ENCODE data around the gene CAND2.

The CAND2 gene

DNA sequence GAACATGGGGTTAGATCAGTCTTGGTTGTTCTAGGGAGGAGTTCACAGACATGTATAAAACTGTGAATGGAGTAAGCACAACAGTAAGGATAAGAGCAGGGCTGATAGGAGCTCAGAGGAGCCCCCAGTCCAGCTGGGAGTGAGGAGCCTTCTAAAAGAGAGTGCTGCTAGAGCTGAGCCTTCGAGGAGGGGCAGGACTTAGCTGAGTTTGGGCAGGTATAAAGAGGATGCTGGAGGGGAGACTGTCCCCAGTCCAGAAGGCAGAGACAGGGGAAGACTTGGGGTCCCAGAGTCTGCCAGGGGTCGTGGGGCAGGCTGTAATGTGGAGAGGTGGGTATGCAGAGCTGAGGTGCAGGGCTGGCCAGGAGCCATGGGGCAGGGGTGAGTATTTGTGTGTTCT is 12.1 kb downstream of the CAND2 start:
- no peaks in the 10 kb centered on the region for H3K9me3 Mint-ChIP-seq
- no peak for ATAC-seq
- no peak for DNase-seq
- H3K36me3 Mint-ChIP-seq (ENCODE audit: low read depth), result no peaks in the 10 kb centered on the region
- H3K4me3 Mint-ChIP-seq, result no peak overlapping the region
- peaks cover 9% of the 10 kb centered on the region for H3K4me1 Mint-ChIP-seq
- H3K27me3 Mint-ChIP-seq, result no peaks in the 10 kb centered on the region
- no peak overlapping the region for H3K27ac Mint-ChIP-seq

DNA sequence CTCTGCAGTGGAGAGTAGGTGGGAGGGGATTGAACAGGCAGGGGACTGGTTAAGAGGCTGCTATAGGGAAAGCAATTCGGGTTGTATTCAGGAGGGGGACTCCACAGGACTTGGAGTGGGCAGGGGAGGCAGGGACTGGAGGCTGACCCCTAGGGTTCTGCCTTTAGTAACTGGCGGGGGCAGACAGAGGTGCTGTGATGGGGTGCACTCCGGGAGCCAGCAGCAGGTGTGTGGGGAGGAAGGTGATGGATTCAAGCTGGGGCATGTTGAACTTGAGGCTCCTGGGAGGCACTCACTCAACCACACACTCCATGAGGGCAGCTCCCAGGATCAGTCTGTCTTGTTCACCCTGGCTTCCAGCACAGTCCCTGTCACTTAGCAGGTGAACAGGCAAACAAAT is 12.5 kb downstream of the CAND2 start:
- ATAC-seq (no peak), DNase-seq (no peak)
- H3K36me3 Mint-ChIP-seq (ENCODE audit: low read depth), result no peaks in the 10 kb centered on the region
- H3K27ac Mint-ChIP-seq, result no peak overlapping the region
- H3K27me3 Mint-ChIP-seq, result no peaks in the 10 kb centered on the region
- peaks cover 9% of the 10 kb centered on the region for H3K4me1 Mint-ChIP-seq
- H3K4me3 Mint-ChIP-seq, result peak overlapping the region; percentile 1
- no peaks in the 10 kb centered on the region for H3K9me3 Mint-ChIP-seq

DNA sequence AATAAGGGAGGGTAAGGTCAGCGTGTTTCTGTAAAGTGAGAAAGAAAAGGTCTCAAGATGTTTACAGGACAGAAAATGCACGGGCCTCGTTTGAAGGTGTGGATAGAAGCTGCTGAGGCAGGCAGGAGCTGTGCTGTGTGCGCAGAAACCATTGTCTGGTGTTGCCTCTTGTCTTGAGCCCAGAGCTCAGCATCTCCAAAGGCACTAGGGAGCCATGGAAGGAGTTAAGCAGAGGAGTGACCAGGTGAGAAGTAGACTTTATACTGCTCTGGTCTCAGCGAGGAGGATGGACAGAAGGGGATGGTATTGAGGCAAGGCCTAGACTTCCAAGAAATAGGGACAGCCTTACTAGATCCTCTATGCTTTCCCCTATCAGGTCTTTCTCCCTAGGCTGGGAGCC is 13.0 kb downstream of the CAND2 start:
- Mint-ChIP-seq H3K36me3 (ENCODE audit: low read depth) (no peaks in the 10 kb centered on the region), H3K27ac (no peak overlapping the region), H3K4me1 (peaks cover 9% of the 10 kb centered on the region), H3K27me3 (no peaks in the 10 kb centered on the region), H3K4me3 (peak overlapping the region; percentile 1), H3K9me3 (no peaks in the 10 kb centered on the region)
- ATAC-seq (no peak), DNase-seq (no peak)

DNA sequence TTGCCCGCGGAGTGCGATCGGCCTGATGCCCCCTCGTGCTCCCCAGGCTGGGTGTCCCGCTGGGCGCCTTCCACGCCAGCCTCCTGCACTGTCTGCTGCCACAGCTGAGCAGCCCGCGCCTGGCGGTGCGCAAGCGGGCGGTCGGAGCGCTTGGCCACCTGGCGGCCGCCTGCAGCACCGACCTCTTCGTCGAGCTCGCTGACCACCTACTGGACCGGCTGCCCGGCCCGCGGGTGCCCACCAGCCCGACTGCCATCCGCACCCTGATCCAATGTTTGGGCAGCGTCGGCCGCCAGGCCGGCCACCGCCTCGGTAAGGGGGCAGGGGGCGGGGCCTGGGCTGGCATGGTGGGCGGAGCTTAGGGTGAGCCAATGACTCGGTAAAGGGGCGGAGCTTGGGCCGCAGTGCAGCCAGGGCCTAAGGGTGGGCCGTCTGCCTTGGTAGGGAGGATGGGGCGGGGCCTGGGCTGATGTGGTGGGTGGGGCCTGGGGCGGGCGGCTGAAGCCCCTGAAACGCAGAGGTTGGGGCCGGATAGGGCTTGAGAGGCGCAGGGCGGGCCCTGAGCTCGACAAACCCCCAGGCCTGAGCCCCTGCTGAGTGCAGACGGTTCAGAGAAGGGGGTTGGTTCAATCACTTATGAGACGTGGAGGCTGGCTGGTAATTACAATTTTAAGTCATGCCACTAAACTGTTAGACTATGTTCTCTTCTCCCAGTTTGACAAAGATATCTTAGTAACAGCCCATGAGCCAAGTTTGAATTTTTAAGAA is 13.7 kb downstream of the CAND2 start:
- H3K27ac Mint-ChIP-seq, result no peak overlapping the region
- H3K36me3 Mint-ChIP-seq (ENCODE audit: low read depth), result no peaks in the 10 kb centered on the region

DNA sequence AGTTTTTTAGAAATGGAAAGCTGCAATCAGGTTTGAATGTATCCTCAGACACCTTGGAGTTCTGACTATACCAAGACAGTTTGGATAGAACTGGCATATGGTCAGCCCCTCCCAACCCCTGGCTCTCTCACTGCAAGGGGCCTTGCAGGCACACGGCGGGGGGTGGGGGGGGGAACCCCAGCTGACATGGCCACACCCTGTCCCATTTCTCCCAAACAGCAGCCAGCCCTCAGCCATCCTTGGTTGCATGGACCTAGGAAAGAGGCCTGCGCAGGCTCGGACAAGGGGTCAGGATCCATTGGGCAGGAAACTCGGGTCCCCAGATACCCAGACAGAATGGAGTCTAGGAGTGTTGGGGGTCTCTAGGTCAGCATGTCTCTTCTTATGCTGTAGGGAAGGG is 14.5 kb downstream of the CAND2 start:
- H3K9me3 Mint-ChIP-seq, result no peaks in the 10 kb centered on the region
- peaks cover 9% of the 10 kb centered on the region for H3K4me1 Mint-ChIP-seq
- H3K4me3 Mint-ChIP-seq, result no peak overlapping the region
- DNase-seq (no peak), ATAC-seq (no peak)
- H3K27ac Mint-ChIP-seq, result no peak overlapping the region
- no peaks in the 10 kb centered on the region for H3K27me3 Mint-ChIP-seq
- no peaks in the 10 kb centered on the region for H3K36me3 Mint-ChIP-seq (ENCODE audit: low read depth)

More for the DNA sequence above, 13.7 kb downstream of the CAND2 start:
- Mint-ChIP-seq H3K4me3 (peak overlapping the region; percentile 46), H3K27me3 (no peaks in the 10 kb centered on the region), H3K9me3 (no peaks in the 10 kb centered on the region), H3K4me1 (peaks cover 9% of the 10 kb centered on the region)
- ATAC-seq (peak; percentile 97), DNase-seq (peak; percentile 95)

DNA sequence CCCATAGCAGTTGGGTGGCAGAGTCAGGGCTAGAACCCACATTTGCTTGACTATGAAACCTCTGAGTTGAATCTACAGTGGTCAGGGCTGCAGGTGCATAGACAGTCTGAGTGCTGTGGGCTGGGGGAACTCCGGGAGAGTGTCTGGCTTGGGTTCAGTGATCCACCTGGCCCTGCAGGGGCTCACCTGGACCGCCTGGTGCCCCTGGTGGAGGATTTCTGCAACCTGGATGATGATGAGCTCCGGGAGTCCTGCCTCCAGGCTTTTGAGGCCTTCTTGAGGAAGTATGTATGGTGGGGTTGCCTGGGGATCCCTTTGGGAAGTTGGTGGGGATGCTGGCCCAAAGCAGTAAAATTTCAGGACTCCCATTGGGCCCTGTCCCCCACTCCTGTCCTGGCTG is 16.3 kb downstream of the CAND2 start:
- peaks cover 9% of the 10 kb centered on the region for H3K4me1 Mint-ChIP-seq
- no peak overlapping the region for H3K27ac Mint-ChIP-seq
- ATAC-seq (no peak), DNase-seq (no peak)
- no peaks in the 10 kb centered on the region for H3K27me3 Mint-ChIP-seq
- H3K9me3 Mint-ChIP-seq, result no peaks in the 10 kb centered on the region
- no peak overlapping the region for H3K4me3 Mint-ChIP-seq
- H3K36me3 Mint-ChIP-seq (ENCODE audit: low read depth), result no peaks in the 10 kb centered on the region

DNA sequence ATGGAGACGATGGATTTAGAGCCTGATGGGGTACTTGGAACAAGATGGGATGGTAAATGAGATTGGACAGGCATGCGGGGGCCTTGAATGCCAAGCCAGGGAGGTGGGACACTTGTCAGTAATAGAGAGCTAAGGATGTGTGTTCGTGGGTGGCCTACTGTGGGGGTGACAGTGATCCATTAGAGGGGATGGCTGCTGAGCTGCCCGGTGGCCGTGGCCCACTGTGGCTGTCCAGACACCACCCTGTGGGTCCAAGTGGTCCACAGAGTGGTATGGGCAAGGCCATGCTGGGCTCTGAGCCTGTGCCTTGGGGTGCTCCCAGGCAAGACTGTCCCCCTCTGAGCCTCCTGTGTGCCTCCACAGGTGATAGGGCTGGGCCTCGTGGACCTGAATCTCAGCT is 17.5 kb downstream of the CAND2 start:
- Mint-ChIP-seq H3K4me1 (peaks cover 9% of the 10 kb centered on the region), H3K27ac (no peak overlapping the region), H3K27me3 (no peaks in the 10 kb centered on the region), H3K36me3 (ENCODE audit: low read depth) (no peaks in the 10 kb centered on the region), H3K9me3 (no peaks in the 10 kb centered on the region), H3K4me3 (no peak overlapping the region)
- no peak for ATAC-seq
- no peak for DNase-seq

DNA sequence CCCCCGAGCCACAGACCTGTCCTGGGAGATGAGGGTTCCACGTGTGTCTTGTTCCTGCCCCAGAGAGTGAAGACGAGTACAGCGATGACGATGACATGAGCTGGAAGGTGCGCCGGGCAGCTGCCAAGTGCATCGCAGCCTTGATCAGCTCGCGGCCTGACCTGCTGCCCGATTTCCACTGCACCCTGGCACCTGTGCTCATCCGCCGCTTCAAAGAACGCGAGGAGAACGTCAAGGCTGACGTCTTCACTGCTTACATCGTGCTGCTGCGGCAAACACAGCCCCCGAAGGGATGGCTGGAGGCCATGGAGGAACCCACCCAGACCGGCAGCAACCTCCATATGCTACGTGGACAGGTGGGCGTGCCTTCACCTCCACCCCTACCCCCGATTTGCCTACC is 18.6 kb downstream of the CAND2 start:
- Mint-ChIP-seq H3K4me1 (peaks cover 5% of the 10 kb centered on the region), H3K36me3 (ENCODE audit: low read depth) (no peaks in the 10 kb centered on the region), H3K9me3 (no peaks in the 10 kb centered on the region), H3K27ac (no peak overlapping the region), H3K27me3 (no peaks in the 10 kb centered on the region), H3K4me3 (no peak overlapping the region)
- DNase-seq, result no peak
- ATAC-seq, result no peak

DNA sequence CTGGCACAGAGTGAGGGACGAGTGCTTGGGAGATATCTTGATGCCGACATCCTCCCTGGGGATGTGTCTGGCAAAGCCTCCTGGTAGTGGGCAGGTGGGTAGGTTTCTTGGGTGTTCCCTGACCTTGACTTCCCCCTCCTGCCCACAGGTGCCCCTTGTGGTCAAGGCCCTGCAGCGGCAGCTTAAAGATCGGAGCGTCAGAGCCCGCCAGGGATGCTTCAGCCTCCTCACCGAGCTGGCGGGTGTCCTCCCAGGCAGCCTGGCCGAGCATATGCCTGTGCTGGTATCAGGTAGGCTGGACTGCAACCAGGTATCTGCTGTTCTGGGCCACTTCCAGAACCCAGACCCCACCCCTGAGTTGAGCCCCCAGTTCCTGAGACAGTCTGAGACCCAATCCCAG is 19.2 kb downstream of the CAND2 start:
- Mint-ChIP-seq H3K36me3 (ENCODE audit: low read depth) (no peaks in the 10 kb centered on the region), H3K27ac (no peak overlapping the region), H3K9me3 (no peaks in the 10 kb centered on the region), H3K4me1 (peaks cover 1% of the 10 kb centered on the region), H3K4me3 (no peak overlapping the region), H3K27me3 (no peaks in the 10 kb centered on the region)
- DNase-seq, result no peak
- no peak for ATAC-seq

DNA sequence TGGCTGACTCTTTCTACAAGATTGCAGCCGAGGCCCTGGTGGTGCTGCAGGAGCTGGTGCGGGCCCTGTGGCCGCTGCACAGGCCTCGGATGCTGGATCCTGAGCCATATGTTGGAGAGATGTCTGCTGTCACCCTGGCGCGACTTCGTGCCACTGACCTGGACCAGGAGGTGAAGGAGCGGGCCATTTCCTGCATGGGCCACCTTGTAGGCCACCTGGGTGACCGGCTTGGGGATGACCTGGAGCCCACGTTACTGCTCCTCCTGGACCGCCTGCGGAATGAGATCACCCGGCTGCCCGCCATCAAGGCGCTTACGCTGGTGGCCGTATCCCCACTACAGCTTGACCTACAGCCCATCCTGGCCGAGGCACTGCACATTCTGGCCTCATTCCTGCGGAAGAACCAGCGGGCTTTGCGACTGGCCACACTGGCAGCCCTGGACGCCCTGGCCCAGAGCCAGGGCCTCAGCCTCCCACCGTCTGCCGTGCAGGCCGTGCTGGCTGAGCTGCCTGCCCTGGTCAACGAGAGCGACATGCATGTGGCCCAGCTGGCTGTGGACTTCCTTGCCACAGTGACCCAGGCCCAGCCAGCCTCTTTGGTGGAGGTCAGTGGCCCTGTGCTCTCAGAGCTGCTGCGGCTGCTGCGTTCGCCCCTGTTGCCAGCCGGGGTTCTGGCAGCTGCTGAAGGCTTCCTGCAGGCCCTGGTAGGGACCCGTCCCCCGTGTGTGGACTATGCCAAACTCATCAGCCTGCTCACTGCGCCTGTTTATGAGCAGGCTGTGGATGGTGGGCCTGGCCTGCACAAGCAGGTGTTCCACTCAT is 20.3 kb downstream of the CAND2 start:
- Mint-ChIP-seq H3K9me3 (no peaks in the 10 kb centered on the region), H3K36me3 (ENCODE audit: low read depth) (no peaks in the 10 kb centered on the region), H3K27me3 (no peaks in the 10 kb centered on the region), H3K27ac (no peak overlapping the region), H3K4me3 (no peak overlapping the region), H3K4me1 (no peaks in the 10 kb centered on the region)
- DNase-seq, result no peak
- no peak for ATAC-seq

DNA sequence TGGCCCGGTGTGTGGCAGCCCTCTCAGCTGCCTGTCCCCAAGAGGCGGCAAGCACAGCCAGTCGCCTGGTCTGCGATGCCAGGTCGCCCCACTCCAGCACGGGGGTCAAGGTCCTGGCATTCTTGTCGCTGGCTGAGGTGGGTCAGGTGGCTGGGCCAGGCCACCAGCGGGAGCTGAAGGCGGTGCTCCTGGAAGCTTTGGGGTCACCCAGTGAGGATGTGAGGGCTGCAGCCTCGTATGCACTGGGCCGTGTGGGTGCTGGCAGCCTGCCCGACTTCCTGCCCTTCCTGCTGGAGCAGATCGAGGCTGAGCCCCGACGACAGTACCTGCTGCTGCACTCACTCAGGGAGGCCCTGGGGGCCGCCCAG is 20.8 kb downstream of the CAND2 start:
- Mint-ChIP-seq H3K27me3 (no peaks in the 10 kb centered on the region), H3K4me3 (no peak overlapping the region), H3K4me1 (no peaks in the 10 kb centered on the region), H3K27ac (no peak overlapping the region), H3K36me3 (ENCODE audit: low read depth) (no peaks in the 10 kb centered on the region), H3K9me3 (no peaks in the 10 kb centered on the region)
- no peak for DNase-seq
- ATAC-seq, result no peak

DNA sequence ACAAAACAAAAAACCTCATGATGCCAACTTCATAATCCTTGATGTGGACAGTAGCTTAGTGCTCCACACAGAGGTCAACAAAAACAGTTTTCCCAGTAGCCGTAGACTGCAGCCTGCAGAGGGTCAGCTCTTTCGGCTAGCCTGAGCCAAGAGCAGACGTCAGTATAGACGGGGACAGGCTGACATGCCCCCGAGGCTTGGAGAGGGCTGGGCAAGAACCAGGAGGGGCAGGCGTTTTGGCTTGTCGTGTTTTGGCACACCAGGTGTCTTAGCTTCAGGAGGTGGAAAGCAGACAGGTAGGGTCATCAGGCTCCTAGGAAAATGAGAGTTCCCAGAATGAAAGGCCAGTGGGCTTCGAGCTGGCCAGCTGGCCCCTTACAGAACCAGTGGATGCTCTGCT is 21.8 kb downstream of the CAND2 start:
- no peak for DNase-seq
- Mint-ChIP-seq H3K9me3 (no peaks in the 10 kb centered on the region), H3K27ac (no peak overlapping the region), H3K4me1 (no peaks in the 10 kb centered on the region), H3K4me3 (no peak overlapping the region), H3K27me3 (no peaks in the 10 kb centered on the region), H3K36me3 (ENCODE audit: low read depth) (no peaks in the 10 kb centered on the region)
- ATAC-seq, result no peak

DNA sequence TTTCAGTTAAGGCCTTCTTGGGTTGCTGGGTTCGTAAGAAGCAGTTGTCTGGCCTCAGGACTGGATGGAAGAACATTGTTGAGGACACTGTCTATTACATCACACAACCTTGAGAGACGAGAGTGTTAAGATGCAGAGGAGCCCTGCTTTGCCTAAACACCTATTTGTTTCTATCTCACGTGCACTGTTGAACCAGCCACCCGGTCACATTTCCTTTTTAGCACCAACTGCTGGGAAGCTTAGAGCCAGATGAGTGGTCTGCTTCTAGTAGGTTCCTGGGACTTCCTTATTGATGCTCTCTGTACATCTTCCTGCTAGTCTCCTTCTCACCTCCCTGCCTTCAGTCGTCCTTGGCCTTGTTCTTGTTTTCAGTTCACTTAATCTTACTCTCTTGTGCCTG is 22.3 kb downstream of the CAND2 start:
- H3K9me3 Mint-ChIP-seq, result no peaks in the 10 kb centered on the region
- ATAC-seq (no peak), DNase-seq (no peak)
- no peaks in the 10 kb centered on the region for H3K36me3 Mint-ChIP-seq (ENCODE audit: low read depth)
- H3K27me3 Mint-ChIP-seq, result no peaks in the 10 kb centered on the region
- H3K4me1 Mint-ChIP-seq, result no peaks in the 10 kb centered on the region
- no peak overlapping the region for H3K4me3 Mint-ChIP-seq
- no peak overlapping the region for H3K27ac Mint-ChIP-seq

DNA sequence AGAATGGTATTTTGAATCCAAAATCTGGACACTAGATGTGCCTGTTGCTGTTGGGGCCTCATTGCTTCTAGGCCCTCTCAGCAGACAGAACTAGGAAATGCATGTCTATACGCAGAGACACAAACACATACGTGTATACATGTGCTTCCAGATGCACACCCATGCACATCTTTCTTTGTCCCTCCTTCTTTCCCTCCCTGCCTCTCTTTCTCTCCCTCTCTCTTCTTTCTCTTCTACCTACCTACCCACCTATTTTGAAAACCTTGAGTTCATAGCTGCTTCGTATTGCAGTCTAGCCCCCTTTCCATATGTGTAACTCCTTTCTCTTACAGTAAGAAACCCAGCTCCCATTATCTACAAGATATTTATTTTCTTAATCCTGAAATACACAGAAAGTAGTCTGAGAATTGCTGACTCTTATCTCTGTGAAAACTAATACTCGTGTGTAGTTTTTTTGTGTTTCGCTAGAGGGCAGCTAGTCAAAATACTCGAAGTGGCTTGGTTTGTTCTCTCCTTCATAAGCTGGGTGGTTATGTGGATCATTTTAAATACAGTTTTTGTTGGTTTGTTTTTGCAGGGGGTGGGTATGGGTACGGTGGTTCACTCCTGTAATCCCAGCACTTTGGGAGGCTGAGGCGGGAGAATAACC is 26.4 kb downstream of the CAND2 start:
- ATAC-seq (no peak), DNase-seq (no peak)
- Mint-ChIP-seq H3K36me3 (ENCODE audit: low read depth) (no peaks in the 10 kb centered on the region), H3K9me3 (no peaks in the 10 kb centered on the region), H3K4me1 (no peaks in the 10 kb centered on the region), H3K27me3 (no peaks in the 10 kb centered on the region), H3K27ac (no peak overlapping the region), H3K4me3 (no peak overlapping the region)

DNA sequence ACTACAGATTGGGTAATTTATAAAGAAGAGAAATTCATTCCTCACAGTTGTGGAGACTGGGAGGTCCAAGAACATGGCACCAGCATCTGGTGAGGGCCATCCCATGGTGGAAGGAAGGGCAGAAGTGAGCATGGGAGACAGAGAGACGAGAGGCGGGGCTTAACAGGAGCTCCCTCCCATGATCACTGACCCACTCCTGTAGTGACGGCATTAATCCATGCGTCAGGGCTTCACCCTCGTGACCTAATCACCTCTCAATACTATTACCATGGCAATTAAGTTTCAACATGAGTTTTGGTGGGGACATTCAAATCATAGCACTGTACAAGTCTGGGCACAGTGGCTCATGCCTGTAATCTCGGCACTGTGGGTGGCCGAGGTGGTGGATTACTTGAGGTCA is 27.8 kb downstream of the CAND2 start:
- ATAC-seq, result no peak
- Mint-ChIP-seq H3K9me3 (no peaks in the 10 kb centered on the region), H3K27me3 (no peaks in the 10 kb centered on the region), H3K4me1 (no peaks in the 10 kb centered on the region), H3K36me3 (ENCODE audit: low read depth) (no peaks in the 10 kb centered on the region), H3K27ac (no peak overlapping the region), H3K4me3 (no peak overlapping the region)
- no peak for DNase-seq

All from activated naive CD8-positive, alpha-beta T cell treated with anti-CD3 and anti-CD28 coated beads, Interleukin-2, amount 50 U/mL, for 24 hours (primary cell).